ENCODE results near the gene MAML3. TPM values are rescaled to one million over a fixed set of nuclear protein-coding genes. Genes with fewer than 3 reads are reported as not detected.

Gene MAML3
- total RNA-seq, 1 experiment from 2014 or later: 0.89 TPM

- H3K4me3 Mint-ChIP-seq (ENCODE audit: unreplicated experiment): no peak overlapping the region
- ChIA-PET POLR2A (interaction anchor here (0.6 to 0.9 kb wide), 3 partner anchors 12 to 238 kb away, joined by 4 to 5 read pairs (median 4); no protein-coding TSS in a partner anchor), CTCF (no interaction called here)
- intact Hi-C loops (cut with micrococcal nuclease): no loop called here
- DNase-seq (ENCODE audit: unreplicated experiment): peak; percentile 25
- no peaks in the 10 kb centered on the region for H3K36me3 Mint-ChIP-seq (ENCODE audit: insufficient read depth, unreplicated experiment)
- peak overlapping the region; percentile 52 for H3K27ac Mint-ChIP-seq (ENCODE audit: low read depth, unreplicated experiment)
- no peak for TF ChIP-seq CTCF (IDR thresholded peaks at IDR 0.05; ENCODE audit: unreplicated experiment)
- no TSS peak for BruUV-seq (replicated peaks)
- no peaks in the 10 kb centered on the region for H3K27me3 Mint-ChIP-seq (ENCODE audit: insufficient read depth, unreplicated experiment)
- H3K9me3 Mint-ChIP-seq (ENCODE audit: unreplicated experiment): no peaks in the 10 kb centered on the region
- H3K4me1 Mint-ChIP-seq (ENCODE audit: insufficient read depth, unreplicated experiment): peaks cover 9% of the 10 kb centered on the region
Measured at GRCh38 chr4:139975830-139976272, 178.1 kb downstream of the MAML3 start.

DNA sequence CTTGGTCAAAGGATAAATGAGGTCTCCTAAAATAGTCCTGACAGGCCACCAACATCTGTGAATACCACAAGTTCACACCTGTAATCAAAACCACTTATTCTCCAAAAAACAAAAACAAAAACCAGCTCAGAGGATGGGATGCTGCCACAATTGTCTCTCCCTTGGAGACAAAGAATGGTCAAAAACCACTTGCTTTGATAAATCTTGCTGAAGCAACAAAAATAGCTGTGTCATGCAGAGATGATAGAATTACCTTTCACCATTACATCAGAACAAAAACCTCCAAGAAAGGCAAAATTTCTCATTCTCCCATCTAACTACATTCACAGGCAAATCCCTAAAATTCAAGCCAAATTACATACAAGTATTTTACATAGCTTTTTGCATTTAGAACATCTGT lies 180.4 kb downstream of the MAML3 start:
- DNase-seq (ENCODE audit: unreplicated experiment): no peak
- H3K36me3 Mint-ChIP-seq (ENCODE audit: insufficient read depth, unreplicated experiment): no peaks in the 10 kb centered on the region
- ChIA-PET POLR2A (no interaction called here), CTCF (interaction anchor here (0.6 to 1.3 kb wide), 2 partner anchors 11 to 325 kb away, joined by 3 read pairs; no protein-coding TSS in a partner anchor)
- TF ChIP-seq CTCF (IDR thresholded peaks at IDR 0.05; ENCODE audit: unreplicated experiment): no peak
- H3K4me3 Mint-ChIP-seq (ENCODE audit: unreplicated experiment): no peak overlapping the region
- H3K9me3 Mint-ChIP-seq (ENCODE audit: unreplicated experiment): no peaks in the 10 kb centered on the region
- H3K27me3 Mint-ChIP-seq (ENCODE audit: insufficient read depth, unreplicated experiment): no peaks in the 10 kb centered on the region
- intact Hi-C loops (cut with micrococcal nuclease): no loop called here
- H3K4me1 Mint-ChIP-seq (ENCODE audit: insufficient read depth, unreplicated experiment): peaks cover 9% of the 10 kb centered on the region
- H3K27ac Mint-ChIP-seq (ENCODE audit: low read depth, unreplicated experiment): no peak overlapping the region
- BruUV-seq (replicated peaks): no TSS peak

- CTCF ChIA-PET: interaction anchor here (0.6 to 1.3 kb wide), 2 partner anchors 12 to 326 kb away, joined by 3 read pairs; no protein-coding TSS in a partner anchor
- Mint-ChIP-seq H3K4me3 (ENCODE audit: unreplicated experiment) (no peak overlapping the region), H3K27me3 (ENCODE audit: insufficient read depth, unreplicated experiment) (no peaks in the 10 kb centered on the region), H3K9me3 (ENCODE audit: unreplicated experiment) (no peaks in the 10 kb centered on the region), H3K4me1 (ENCODE audit: insufficient read depth, unreplicated experiment) (peaks cover 9% of the 10 kb centered on the region), H3K27ac (ENCODE audit: low read depth, unreplicated experiment) (no peak overlapping the region), H3K36me3 (ENCODE audit: insufficient read depth, unreplicated experiment) (no peaks in the 10 kb centered on the region)
- no peak for TF ChIP-seq CTCF (IDR thresholded peaks at IDR 0.05; ENCODE audit: unreplicated experiment)
- intact Hi-C loops (cut with micrococcal nuclease): no loop called here
- POLR2A ChIA-PET: interaction anchor here (1.0 kb wide), 2 partner anchors 22 to 85 kb away, joined by 3 read pairs; no protein-coding TSS in a partner anchor
- BruUV-seq (replicated peaks): no TSS peak
- no peak for DNase-seq (ENCODE audit: unreplicated experiment)
Measured at GRCh38 chr4:139973015-139973414, 181.0 kb downstream of the MAML3 start.

DNA sequence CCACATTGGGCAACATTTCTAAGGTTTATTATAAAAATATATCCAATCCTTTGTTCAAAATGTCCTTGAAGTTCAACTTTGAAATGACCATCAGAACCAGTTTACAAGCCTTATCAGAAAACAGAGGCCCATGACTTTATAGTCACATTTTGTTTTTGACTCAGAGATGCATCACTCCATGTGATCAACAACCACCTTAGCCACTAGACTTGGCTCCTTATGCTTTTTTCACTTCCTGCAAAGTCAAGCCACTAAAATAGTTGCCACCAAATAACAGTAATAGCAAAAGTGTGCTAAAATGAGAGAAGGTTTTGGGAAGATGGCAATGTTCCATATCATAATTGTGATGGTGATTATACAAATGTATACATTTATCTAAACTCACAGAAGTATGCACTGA lies 181.7 kb downstream of the MAML3 start:
- peaks cover 9% of the 10 kb centered on the region for H3K4me1 Mint-ChIP-seq (ENCODE audit: insufficient read depth, unreplicated experiment)
- CTCF ChIA-PET: no interaction called here
- H3K36me3 Mint-ChIP-seq (ENCODE audit: insufficient read depth, unreplicated experiment): peaks cover 4% of the 10 kb centered on the region
- no peaks in the 10 kb centered on the region for H3K27me3 Mint-ChIP-seq (ENCODE audit: insufficient read depth, unreplicated experiment)
- POLR2A ChIA-PET: interaction anchor here (0.6 to 1.0 kb wide), 3 partner anchors 21 to 85 kb away, joined by 3 to 4 read pairs (median 3); no protein-coding TSS in a partner anchor
- DNase-seq (ENCODE audit: unreplicated experiment): no peak
- intact Hi-C loops (cut with micrococcal nuclease): no loop called here
- H3K27ac Mint-ChIP-seq (ENCODE audit: low read depth, unreplicated experiment): no peak overlapping the region
- H3K9me3 Mint-ChIP-seq (ENCODE audit: unreplicated experiment): no peaks in the 10 kb centered on the region
- TF ChIP-seq CTCF (IDR thresholded peaks at IDR 0.05; ENCODE audit: unreplicated experiment): no peak
- H3K4me3 Mint-ChIP-seq (ENCODE audit: unreplicated experiment): no peak overlapping the region
- no TSS peak for BruUV-seq (replicated peaks)
